Thoracic aorta (tissue), 2 donors: Measurements from ENCODE around the gene COMMD7. TPM values are rescaled to one million over a fixed set of nuclear protein-coding genes. Genes with fewer than 3 reads are reported as not detected.

Experiments
- ATAC-seq: fragments of 150-250 bp; one replicate; pipeline ENCODE4 v1.8.0; 2017; ENCODE audit warnings: low read depth; ENCODE audit not compliant: insufficient number of reproducible peaks, low FRiP score
- DNase-seq: peaks from one replicate; pipeline ENCODE4 v3.0.0-alpha.2; 2020; ENCODE audit warnings: low spot score
- H3K27ac ChIP-seq, 2 donors: fragments of 200-600 bp; sonication (generic); 1 replicate in 1 of 2; 2 replicates in 1 of 2; pipeline ENCODE4 v1.5.1; 2016; ENCODE audit warnings: mild to moderate bottlenecking in 2 of 2, moderate library complexity in 2 of 2
- H3K27me3 ChIP-seq: fragments of 200-600 bp; sonication (generic); replicated peaks from 2 replicates; pipeline ENCODE4 v1.6.0; 2016; ENCODE audit warnings: mild to moderate bottlenecking; ENCODE audit not compliant: insufficient read depth
- H3K36me3 ChIP-seq: fragments of 200-600 bp; sonication (generic); one replicate; pipeline ENCODE4 v1.5.1; 2016
- H3K4me1 ChIP-seq, 2 donors: fragments of 200-600 bp; sonication (generic); 1 replicate in 1 of 2; 2 replicates in 1 of 2; pipeline versions ENCODE4 v1.5.1 to v1.6.0; 2016; ENCODE audit warnings: low read depth in 2 of 2, mild to moderate bottlenecking in 1 of 2; ENCODE audit not compliant: control insufficient read depth in 1 of 2
- H3K4me3 ChIP-seq: fragments of 200-600 bp; sonication (generic); 2 replicates; pipeline ENCODE4 v1.5.1; 2016; ENCODE audit warnings: mild to moderate bottlenecking
- H3K9me3 ChIP-seq: fragments of 200-600 bp; sonication (generic); 2 replicates; pipeline ENCODE4 v1.5.1; 2016
- CTCF ChIP-seq: fragments of 200-600 bp; sonication (generic); IDR thresholded peaks from one replicate; pipeline ENCODE4 v1.5.1; 2019; ENCODE audit warnings: antibody characterized with exemption
- total RNA-seq, 2 donors: library from RNA; depleted of rRNA; stranded (reverse); fragments of >200 nt; gene quantifications; one replicate each; pipeline versions ENCODE4 v1.1.0 to v1.2.3, GENCODE V29; 2016

Gene COMMD7
- total RNA-seq, 2 donors from 2014 or later = 15.7 to 24.6 TPM

DNA sequence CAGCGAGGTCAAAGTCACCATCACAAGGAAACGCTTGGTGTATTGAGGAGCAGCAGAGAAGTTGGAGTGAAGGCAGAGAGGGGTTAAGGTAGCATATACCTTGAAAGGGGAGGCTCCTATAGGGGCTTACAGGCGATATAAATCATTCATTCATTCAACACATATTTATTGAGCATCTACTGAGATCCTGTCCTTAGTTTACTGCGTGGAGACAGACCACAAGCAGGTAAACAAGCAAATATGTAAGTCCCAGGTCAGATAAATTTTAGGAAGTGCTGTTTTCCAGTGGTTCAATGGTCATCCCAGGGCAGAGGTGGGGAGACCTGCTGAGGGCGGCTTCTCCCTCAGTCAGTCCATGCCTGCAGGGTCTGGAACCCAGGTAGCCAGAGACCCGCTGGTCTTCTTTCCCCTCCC, 18.2 kb upstream of the COMMD7 start:
- no peak for TF ChIP-seq CTCF
- H3K9me3 ChIP-seq = no peaks in the 10 kb centered on the region
- no peaks in the 10 kb centered on the region for H3K27me3 ChIP-seq
- no peaks in the 10 kb centered on the region for H3K36me3 ChIP-seq
- peaks cover 4 to 17% of the 10 kb centered on the region in 2 donors for H3K4me1 ChIP-seq
- no peak for ATAC-seq
- peak overlapping the region; percentile 92 for H3K4me3 ChIP-seq
- no peak for DNase-seq
- no peak overlapping the region for H3K27ac ChIP-seq

DNA sequence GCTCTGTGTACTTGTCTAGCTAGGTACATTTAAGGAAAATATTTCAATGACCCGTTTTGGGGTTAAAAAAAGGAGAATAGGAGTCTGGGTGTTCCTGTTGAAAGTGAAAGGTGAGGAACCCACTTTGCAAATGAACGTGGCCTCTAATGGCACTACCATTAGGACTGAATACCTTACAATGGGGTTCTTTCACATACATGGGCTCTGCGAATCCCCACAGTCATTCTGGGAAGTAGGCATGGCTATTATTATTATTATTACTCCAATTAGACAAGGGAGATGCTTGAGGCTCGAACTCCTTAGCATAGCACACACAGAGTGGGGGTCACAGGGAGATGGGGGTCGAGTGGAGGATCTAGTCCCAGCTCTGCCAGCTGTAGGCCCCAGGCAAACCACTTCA, 12.9 kb upstream of the COMMD7 start:
- TF ChIP-seq CTCF = no peak
- Histone ChIP-seq H3K9me3 (no peaks in the 10 kb centered on the region), H3K27ac (no peak overlapping the region), H3K36me3 (no peaks in the 10 kb centered on the region), H3K4me3 (no peak overlapping the region), H3K4me1 (no peaks in the 10 kb centered on the region), H3K27me3 (no peaks in the 10 kb centered on the region)
- ATAC-seq (no peak), DNase-seq (no peak)

DNA sequence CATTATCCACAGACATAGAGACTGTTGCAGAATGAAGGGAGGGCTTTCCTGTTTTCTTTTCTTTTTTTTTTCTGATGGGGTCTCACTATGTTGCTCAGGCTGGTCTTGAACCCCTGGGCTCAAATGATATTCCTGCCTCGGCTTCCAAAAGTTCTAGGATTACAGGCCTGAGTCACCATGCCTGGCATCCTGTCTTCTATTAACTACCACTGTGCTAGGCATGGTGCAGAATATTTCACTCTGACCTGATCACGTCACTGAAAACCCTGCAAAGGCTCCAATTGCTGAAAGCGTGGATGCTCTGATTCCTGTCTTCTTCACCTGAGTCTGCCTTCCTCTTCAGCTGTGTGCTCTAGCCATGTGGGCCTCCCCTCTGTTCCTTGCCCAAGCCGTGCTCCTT, 10.5 kb upstream of the COMMD7 start:
- no peaks in the 10 kb centered on the region for H3K36me3 ChIP-seq
- no peak for TF ChIP-seq CTCF
- H3K4me3 ChIP-seq = no peak overlapping the region
- H3K27ac ChIP-seq = no peak overlapping the region
- ATAC-seq = no peak
- no peaks in the 10 kb centered on the region for H3K27me3 ChIP-seq
- H3K4me1 ChIP-seq = no peaks in the 10 kb centered on the region
- no peaks in the 10 kb centered on the region for H3K9me3 ChIP-seq
- no peak for DNase-seq

GRCh38 chr20:32752458-32753250, 9.4 kb upstream of the COMMD7 start:
- DNase-seq (no peak), ATAC-seq (no peak)
- TF ChIP-seq CTCF = no peak
- Histone ChIP-seq H3K36me3 (no peaks in the 10 kb centered on the region), H3K27ac (no peak overlapping the region), H3K4me1 (no peaks in the 10 kb centered on the region), H3K27me3 (no peaks in the 10 kb centered on the region), H3K9me3 (no peaks in the 10 kb centered on the region), H3K4me3 (no peak overlapping the region)

DNA sequence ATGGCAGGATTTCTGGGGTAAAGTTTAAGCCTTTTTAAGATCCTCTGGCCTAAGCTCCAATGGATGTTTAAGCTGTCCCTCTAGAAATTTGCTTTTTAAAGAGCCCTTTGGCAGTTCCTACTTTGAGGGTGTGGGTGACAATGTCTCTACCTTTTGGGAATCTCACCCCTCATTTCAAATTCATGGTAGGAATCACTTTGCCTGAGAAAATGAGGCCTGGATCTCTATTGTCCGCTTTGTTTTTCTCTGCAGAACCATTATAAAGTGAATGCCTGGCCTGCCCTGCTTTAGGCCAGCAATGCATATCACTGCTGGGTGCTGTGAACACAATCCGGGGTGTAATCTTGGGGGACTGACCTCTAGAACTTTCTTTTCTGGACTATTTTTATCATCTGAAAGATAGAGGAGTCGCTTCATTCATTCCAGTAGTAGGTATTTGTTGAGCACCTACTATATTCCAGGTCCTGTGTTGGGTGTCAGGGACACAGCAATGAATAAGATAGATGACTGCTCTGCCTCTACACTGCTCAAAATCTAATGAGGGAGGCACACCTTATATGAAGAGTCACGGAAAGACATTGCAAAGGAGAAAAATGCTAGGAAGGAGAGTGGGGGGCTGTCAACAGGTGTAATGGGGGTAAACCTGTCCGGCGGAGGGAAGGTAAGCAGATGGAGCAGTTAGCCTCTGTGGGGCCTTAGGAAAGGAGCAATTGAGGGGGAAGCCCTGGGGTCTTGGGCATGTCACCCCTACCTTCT, 8.6 kb upstream of the COMMD7 start:
- no peaks in the 10 kb centered on the region for H3K36me3 ChIP-seq

More for the DNA sequence above, 8.6 kb upstream of the COMMD7 start:
- no peak for DNase-seq
- no peak for ATAC-seq
- Histone ChIP-seq H3K27ac (no peak overlapping the region), H3K4me3 (no peak overlapping the region), H3K9me3 (no peaks in the 10 kb centered on the region), H3K27me3 (no peaks in the 10 kb centered on the region), H3K4me1 (no peaks in the 10 kb centered on the region)
- no peak for TF ChIP-seq CTCF
